H1 (cell line): Measurements from ENCODE around the gene SBSN. TPM values are rescaled to one million over a fixed set of nuclear protein-coding genes. Genes with fewer than 3 reads are reported as not detected.

Experiments
- CTCF ChIA-PET: fragments of 300-600 bp; sonication (Branson Sonifier 250); formaldehyde crosslinking; loops from one replicate; lab custom pipeline; 2021; ENCODE audit not compliant: partially characterized antibody; lab: Charles Lee
- POLR2A ChIA-PET: fragments of 300-600 bp; sonication (Branson Sonifier 250); formaldehyde crosslinking; loops from one replicate; lab custom pipeline; 2021; ENCODE audit warnings: inconsistent platforms; ENCODE audit not compliant: partially characterized antibody; lab: Charles Lee
- DNase-seq, 2 experiments: peaks; one replicate each; pipeline versions ENCODE4 v3.0.0 to v3.0.0-alpha.2; 2010 to 2022; ENCODE audit warnings: low spot score in 2 of 2, low read depth in 1 of 2, mixed read lengths in 1 of 2
- FAIRE-seq: peaks from 2 replicates; lab custom pipeline; 2011; peaks lifted over from hg19 to GRCh38; lab: Jason Lieb, UNC
- H2AFZ ChIP-seq: 2 replicates; pipeline ENCODE4 v1.8.1; 2012; ENCODE audit warnings: low read length, inconsistent platforms
- H2AK5ac ChIP-seq: 2 replicates; pipeline ENCODE4 v1.6.1; 2013; ENCODE audit warnings: low read depth, low read length
- H2BK120ac ChIP-seq: replicated peaks from 2 replicates; pipeline ENCODE3; 2013; ENCODE audit warnings: low read depth, low read length, inconsistent platforms
- H2BK12ac ChIP-seq: 2 replicates; pipeline ENCODE4 v1.6.1; 2013; ENCODE audit warnings: low read depth, low read length
- H2BK15ac ChIP-seq: 2 replicates; pipeline ENCODE4 v1.6.1; 2013; ENCODE audit warnings: low read length
- H2BK20ac ChIP-seq: 2 replicates; pipeline ENCODE4 v1.6.1; 2013; ENCODE audit warnings: low read length
- H2BK5ac ChIP-seq: 2 replicates; pipeline ENCODE4 v1.6.1; 2013; ENCODE audit warnings: low read depth, low read length
- H3K14ac ChIP-seq: 2 replicates; pipeline ENCODE4 v1.6.1; 2013; ENCODE audit warnings: inconsistent platforms; ENCODE audit not compliant: insufficient read length
- H3K18ac ChIP-seq: 2 replicates; pipeline ENCODE4 v1.6.1; 2013; ENCODE audit warnings: low read length; ENCODE audit errors: extremely low read depth
- H3K23ac ChIP-seq: 2 replicates; pipeline ENCODE4 v1.6.1; 2013; ENCODE audit warnings: inconsistent platforms; ENCODE audit not compliant: insufficient read length
- H3K23me2 ChIP-seq: 2 replicates; pipeline ENCODE4 v1.6.1; 2013; ENCODE audit warnings: low read depth, low read length
- H3K27ac ChIP-seq: 2 replicates; pipeline ENCODE4 v1.6.1; 2011; ENCODE audit warnings: low read depth, low read length, inconsistent platforms
- H3K27me3 ChIP-seq, 4 experiments: replicated peaks in 1 of 4; 1 replicate in 1 of 4; 2 replicates in 3 of 4; pipeline versions ENCODE4 v1.6.1 to v1.8.1; 2011 to 2013; ENCODE audit warnings: low read length in 3 of 4, mild to moderate bottlenecking in 3 of 4, inconsistent platforms in 2 of 4, mixed read lengths in 2 of 4, moderate library complexity in 1 of 4; ENCODE audit not compliant: control insufficient read depth in 3 of 4, insufficient read depth in 3 of 4; ENCODE audit errors: extremely low read depth in 1 of 4
- H3K36me3 ChIP-seq, 4 experiments: 2 replicates each; pipeline versions ENCODE4 v1.6.1 to v1.8.1; 2011 to 2013; ENCODE audit warnings: mild to moderate bottlenecking in 4 of 4, low read length in 3 of 4, moderate library complexity in 2 of 4, control low read depth in 1 of 4, inconsistent platforms in 1 of 4; ENCODE audit not compliant: insufficient read depth in 4 of 4, control insufficient read depth in 2 of 4
- H3K4ac ChIP-seq: replicated peaks from 2 replicates; pipeline ENCODE3; 2013; ENCODE audit warnings: low read length, low read depth, mixed read lengths, inconsistent platforms; ENCODE audit not compliant: insufficient read length
- H3K4me1 ChIP-seq, 4 experiments: replicated peaks in 1 of 4; 1 replicate in 1 of 4; 2 replicates in 3 of 4; pipeline versions ENCODE4 v1.6.1 to v1.8.1; 2011 to 2013; ENCODE audit warnings: low read length in 3 of 4, inconsistent platforms in 2 of 4, mixed read lengths in 1 of 4; ENCODE audit not compliant: insufficient read depth in 4 of 4, control insufficient read depth in 3 of 4
- H3K4me2 ChIP-seq, 2 experiments: 2 replicates each; pipeline versions ENCODE4 v1.6.1 to v1.8.1; 2011 to 2013; ENCODE audit warnings: low read depth in 2 of 2, low read length in 2 of 2, control low read depth in 1 of 2, inconsistent platforms in 1 of 2, mild to moderate bottlenecking in 1 of 2; ENCODE audit not compliant: insufficient read depth in 1 of 2
- H3K4me3 ChIP-seq, 4 experiments: fragments of 200-600, 300-600 bp in 1 of 4; sonication (generic), shearing (Covaris generic), sonication (Bioruptor Twin) in 1 of 4; 2 replicates each; pipeline versions ENCODE4 v1.5.1 to v1.8.1; 2011 to 2016; ENCODE audit warnings: low read length in 4 of 4, low read depth in 3 of 4, control low read depth in 2 of 4, inconsistent platforms in 2 of 4, mild to moderate bottlenecking in 2 of 4, mixed read lengths in 1 of 4, moderate library complexity in 1 of 4; ENCODE audit not compliant: insufficient read depth in 2 of 4; ENCODE audit errors: extremely low read depth in 1 of 4
- H3K56ac ChIP-seq: replicated peaks from 2 replicates; pipeline ENCODE3; 2013; ENCODE audit warnings: low read depth, mild to moderate bottlenecking, mixed read lengths, low read length, inconsistent platforms; ENCODE audit not compliant: insufficient read length
- H3K79me1 ChIP-seq: 2 replicates; pipeline ENCODE4 v1.6.1; 2013; ENCODE audit warnings: low read depth, low read length, control low read depth
- H3K79me2 ChIP-seq, 2 experiments: 2 replicates each; pipeline versions ENCODE4 v1.6.1 to v1.8.1; 2012 to 2013; ENCODE audit warnings: low read length in 2 of 2, mild to moderate bottlenecking in 2 of 2, inconsistent platforms in 1 of 2; ENCODE audit not compliant: insufficient read depth in 2 of 2, control insufficient read depth in 1 of 2
- H3K9ac ChIP-seq, 4 experiments: replicated peaks in 1 of 4; 1 replicate in 1 of 4; 2 replicates in 3 of 4; pipeline versions ENCODE4 v1.6.1 to v1.8.1; 2011 to 2013; ENCODE audit warnings: low read depth in 3 of 4, low read length in 3 of 4, control low read depth in 2 of 4, mild to moderate bottlenecking in 2 of 4, moderate library complexity in 2 of 4, inconsistent platforms in 1 of 4; ENCODE audit errors: extremely low read depth in 1 of 4
- H3K9me3 ChIP-seq, 2 experiments: 2 replicates each; pipeline versions ENCODE4 v1.6.1 to v1.8.1; 2012 to 2013; ENCODE audit warnings: mild to moderate bottlenecking in 2 of 2, moderate library complexity in 2 of 2, control low read depth in 1 of 2, inconsistent platforms in 1 of 2, low read depth in 1 of 2, low read length in 1 of 2, mixed read lengths in 1 of 2; ENCODE audit not compliant: insufficient read depth in 2 of 2
- H4K20me1 ChIP-seq, 2 experiments: replicated peaks in 1 of 2; 2 replicates each; pipeline versions ENCODE3 to v1.8.1; 2011 to 2013; ENCODE audit warnings: inconsistent platforms in 2 of 2, low read length in 2 of 2, mild to moderate bottlenecking in 1 of 2; ENCODE audit not compliant: insufficient read depth in 2 of 2, control insufficient read depth in 1 of 2
- H4K5ac ChIP-seq: 2 replicates; pipeline ENCODE4 v1.6.1; 2013; ENCODE audit warnings: low read length, low read depth, mixed read lengths, inconsistent platforms; ENCODE audit not compliant: insufficient read length
- H4K8ac ChIP-seq: 2 replicates; pipeline ENCODE4 v1.8.0; 2013; ENCODE audit warnings: mild to moderate bottlenecking, moderate library complexity, low read length, inconsistent platforms; ENCODE audit not compliant: insufficient read depth; ENCODE audit errors: extremely low read depth
- H4K91ac ChIP-seq: replicated peaks from 2 replicates; pipeline ENCODE3; 2013; ENCODE audit warnings: low read length, mixed read lengths, inconsistent platforms; ENCODE audit not compliant: insufficient read length
- SP1 ChIP-seq: IDR thresholded peaks from 2 replicates; pipeline ENCODE4 v1.6.1; 2011; ENCODE audit warnings: low read depth, low read length
- WGBS, 2 experiments: shearing (Covaris generic) in 1 of 2; methylation state at CpG; one replicate each; pipeline versions ENCODE4 v1.1.6 to v1.1.7; 2013 to 2015; ENCODE audit warnings: low lambda C conversion rate in 2 of 2, mixed read lengths in 2 of 2, inconsistent platforms in 1 of 2, low coverage in 1 of 2, missing lambda C conversion rate in 1 of 2; ENCODE audit not compliant: insufficient replicate concordance in 2 of 2, insufficient coverage in 1 of 2, insufficient read length in 1 of 2; ENCODE audit errors: extremely low coverage in 1 of 2, missing lambda C conversion rate in 1 of 2; 5-methylcytosine and 5-hydroxymethylcytosine counted together
- polyA plus RNA-seq, 7 experiments: library from polyadenylated mRNA; depleted of rRNA in 3 of 7; stranded (reverse) in 5 of 7; unstranded in 2 of 7; fragments of >200 nt in 5 of 7; fragments of 200-250 nt in 2 of 7; gene quantifications; 1 replicate in 5 of 7; 2 replicates in 1 of 7; 4 replicates in 1 of 7; pipeline versions ENCODE4 v1.2.1 to v1.2.3, GENCODE V29; 2011 to 2013; ENCODE audit warnings: missing spikeins in 2 of 7, mixed read lengths in 2 of 7
- total RNA-seq: library from RNA; stranded (reverse); fragmentation: NEBNext Ultra II Directional; extraction: Animal tissue kit (Norgen Biotek cat#: 25700); gene quantifications from 2 replicates; pipeline ENCODE4 v1.2.1, GENCODE V29; 2021

The SBSN gene
- total and polyA plus RNA-seq, 2 of the 8 experiments (the other 6 are each of a cell fraction or from before 2014, with no cell fraction given): not detected

- no peak overlapping the region for H4K5ac ChIP-seq
- H2AFZ ChIP-seq: no peak overlapping the region
- no peak overlapping the region for H2BK20ac ChIP-seq
- H3K23ac ChIP-seq: no peak overlapping the region
- no peak overlapping the region for H2BK120ac ChIP-seq
- H2BK5ac ChIP-seq: no peak overlapping the region
- H3K36me3 ChIP-seq: no peaks in the 10 kb centered on the region
- H3K4me1 ChIP-seq: peaks cover 0 to 6% (median 4%) of the 10 kb centered on the region in 4 experiments; a peak in 3 of 7 replicates
- H2BK12ac ChIP-seq: no peak overlapping the region
- peaks cover 7 to 8% of the 10 kb centered on the region in 2 experiments for H4K20me1 ChIP-seq
- no peak overlapping the region for H3K56ac ChIP-seq
- no peaks in the 10 kb centered on the region; a peak in 1 of 4 replicates for H3K9me3 ChIP-seq
- H3K27ac ChIP-seq: no peak overlapping the region
- no peak overlapping the region for H4K91ac ChIP-seq
- FAIRE-seq (no peak), DNase-seq (no peak)
- H3K18ac ChIP-seq: no peak overlapping the region
- no peak overlapping the region for H3K4me3 ChIP-seq
- H3K14ac ChIP-seq: no peak overlapping the region
- POLR2A ChIA-PET: interaction anchor here (1.6 kb wide), 1 partner anchor 80 kb away, joined by 5 read pairs; no protein-coding TSS in a partner anchor
- no peak overlapping the region for H3K4me2 ChIP-seq
- H2BK15ac ChIP-seq: no peak overlapping the region
- CTCF ChIA-PET: interaction anchor here (0.6 to 3.1 kb wide), 6 partner anchors 14 to 1201 kb away, joined by 3 to 19 read pairs (median 5); no protein-coding TSS in a partner anchor
- no peaks in the 10 kb centered on the region for H3K79me2 ChIP-seq
- H3K23me2 ChIP-seq: peaks cover 2% of the 10 kb centered on the region; the same call in 1 of the 2 replicates
- peaks cover 0 to 16% (median 9%) of the 10 kb centered on the region in 4 experiments; a peak in 5 of 7 replicates for H3K27me3 ChIP-seq
- no peak overlapping the region for H2AK5ac ChIP-seq
- no peak overlapping the region for H3K4ac ChIP-seq
- no peaks in the 10 kb centered on the region for H3K79me1 ChIP-seq
- no CpG with 5 or more reads among the region's 2 CpGs for WGBS, 2 experiments
- H3K9ac ChIP-seq: no peak overlapping the region
- TF ChIP-seq SP1: no peak
- no peak overlapping the region for H4K8ac ChIP-seq
Observed at GRCh38 chr19:35562776-35563175, 34.7 kb upstream of the SBSN start.
